H9 (cell line): Measurements from ENCODE around the gene JAKMIP1. TPM values are rescaled to one million over a fixed set of nuclear protein-coding genes. Genes with fewer than 3 reads are reported as not detected.

Experiments used
- DNase-seq: peaks from one replicate; pipeline ENCODE4 v3.0.0-alpha.2; 2017
- H2AFZ ChIP-seq: one replicate; pipeline ENCODE4 v1.6.1; 2013; ENCODE audit warnings: mild to moderate bottlenecking, low read length, control low read depth, moderate library complexity
- H2AK5ac ChIP-seq: 2 replicates; pipeline ENCODE4 v1.6.1; 2013; ENCODE audit warnings: low read length, control low read depth, mixed read lengths; ENCODE audit not compliant: insufficient read length
- H2BK120ac ChIP-seq: one replicate; pipeline ENCODE4 v1.6.1; 2013; ENCODE audit warnings: low read depth, mild to moderate bottlenecking, low read length, control low read depth, inconsistent platforms; ENCODE audit not compliant: poor library complexity, severe bottlenecking
- H2BK12ac ChIP-seq: 2 replicates; pipeline ENCODE4 v1.6.1; 2013; ENCODE audit warnings: low read length, control low read depth, mixed read lengths, low read depth; ENCODE audit not compliant: insufficient read length
- H2BK15ac ChIP-seq: 2 replicates; pipeline ENCODE4 v1.6.1; 2013; ENCODE audit warnings: low read depth, low read length, control low read depth
- H2BK20ac ChIP-seq: one replicate; pipeline ENCODE4 v1.6.1; 2013; ENCODE audit warnings: low read depth, mild to moderate bottlenecking, low read length, control low read depth, inconsistent platforms; ENCODE audit not compliant: poor library complexity, severe bottlenecking
- H2BK5ac ChIP-seq: 2 replicates; pipeline ENCODE4 v1.6.1; 2013; ENCODE audit warnings: low read length, control low read depth, mixed read lengths; ENCODE audit not compliant: insufficient read length
- H3K14ac ChIP-seq: 2 replicates; pipeline ENCODE4 v1.6.1; 2013; ENCODE audit warnings: low read length, control low read depth; ENCODE audit not compliant: insufficient read depth
- H3K18ac ChIP-seq: 2 replicates; pipeline ENCODE4 v1.6.1; 2013; ENCODE audit warnings: low read depth, mild to moderate bottlenecking, mixed read lengths, low read length, control low read depth; ENCODE audit not compliant: insufficient read length
- H3K23ac ChIP-seq: 2 replicates; pipeline ENCODE4 v1.6.1; 2013; ENCODE audit warnings: low read length, control low read depth, mixed read lengths, low read depth; ENCODE audit not compliant: insufficient read length
- H3K23me2 ChIP-seq: 2 replicates; pipeline ENCODE4 v1.6.1; 2013; ENCODE audit warnings: low read depth, mild to moderate bottlenecking, mixed read lengths, low read length, control low read depth; ENCODE audit not compliant: insufficient read length, poor library complexity, severe bottlenecking
- H3K27ac ChIP-seq: 2 replicates; pipeline ENCODE4 v1.5.1; 2013; ENCODE audit warnings: low read length, control low read depth, mixed read lengths, low read depth; ENCODE audit not compliant: insufficient read length
- H3K27me3 ChIP-seq: 2 replicates; pipeline ENCODE4 v1.6.1; 2013; ENCODE audit warnings: low read length, control low read depth, inconsistent platforms; ENCODE audit not compliant: insufficient read depth
- H3K4ac ChIP-seq: 2 replicates; pipeline ENCODE4 v1.6.1; 2013; ENCODE audit warnings: low read depth, mild to moderate bottlenecking, control low read depth, inconsistent platforms, low read length, moderate library complexity
- H3K4me1 ChIP-seq: 2 replicates; pipeline ENCODE4 v1.6.1; 2013; ENCODE audit warnings: low read length, control low read depth, inconsistent platforms; ENCODE audit not compliant: insufficient read depth
- H3K4me2 ChIP-seq: 2 replicates; pipeline ENCODE4 v1.6.1; 2013; ENCODE audit warnings: low read length, control low read depth, mixed read lengths; ENCODE audit not compliant: insufficient read length, insufficient read depth
- H3K56ac ChIP-seq: 2 replicates; pipeline ENCODE4 v1.6.1; 2013; ENCODE audit warnings: low read depth, mild to moderate bottlenecking, mixed read lengths, low read length, control low read depth; ENCODE audit not compliant: insufficient read length
- H3K79me1 ChIP-seq: 2 replicates; pipeline ENCODE4 v1.6.1; 2013; ENCODE audit warnings: low read depth, mild to moderate bottlenecking, moderate library complexity, low read length, control low read depth, inconsistent platforms; ENCODE audit not compliant: insufficient read depth, poor library complexity, severe bottlenecking
- H3K79me2 ChIP-seq: 2 replicates; pipeline ENCODE4 v1.6.1; 2013; ENCODE audit warnings: low read length, control low read depth, inconsistent platforms; ENCODE audit not compliant: insufficient read depth
- H3K9ac ChIP-seq: 2 replicates; pipeline ENCODE4 v1.6.1; 2013; ENCODE audit warnings: low read length, control low read depth, mixed read lengths; ENCODE audit not compliant: insufficient read length; ENCODE audit errors: extremely low read depth
- H3K9me3 ChIP-seq: one replicate; pipeline ENCODE4 v1.6.1; 2013; ENCODE audit warnings: low read depth, low read length, inconsistent platforms; ENCODE audit not compliant: control insufficient read depth
- H3T11ph ChIP-seq: one replicate; pipeline ENCODE4 v1.6.1; 2013; ENCODE audit warnings: mild to moderate bottlenecking, low read length, control low read depth, inconsistent platforms
- H4K20me1 ChIP-seq: one replicate; pipeline ENCODE4 v1.6.1; 2013; ENCODE audit not compliant: control insufficient read depth, insufficient read length, insufficient read depth
- H4K5ac ChIP-seq: 2 replicates; pipeline ENCODE4 v1.6.1; 2013; ENCODE audit warnings: low read depth, mild to moderate bottlenecking, mixed read lengths, low read length, control low read depth; ENCODE audit not compliant: insufficient read length
- H4K8ac ChIP-seq: replicated peaks from 2 replicates; pipeline ENCODE4 v1.6.1; 2013; ENCODE audit warnings: low read length, control low read depth, mixed read lengths, low read depth; ENCODE audit not compliant: insufficient read length
- H4K91ac ChIP-seq: 2 replicates; pipeline ENCODE4 v1.6.1; 2013; ENCODE audit warnings: low read depth, mild to moderate bottlenecking, moderate library complexity, mixed read lengths, low read length, control low read depth; ENCODE audit not compliant: insufficient read length
- H3K27ac Mint-ChIP-seq, 3 experiments: 2 replicates in 2 of 3; 3 replicates in 1 of 3; pipeline ENCODE4 v1.8.0; 2020 to 2021; ENCODE audit warnings: mixed read lengths in 3 of 3, mild to moderate bottlenecking in 1 of 3, moderate library complexity in 1 of 3
- H3K27me3 Mint-ChIP-seq: 2 replicates; pipeline ENCODE4 v1.8.0; 2021; ENCODE audit warnings: low read depth, mild to moderate bottlenecking, moderate library complexity, mixed read lengths
- H3K36me3 Mint-ChIP-seq, 3 experiments: 2 replicates in 2 of 3; 3 replicates in 1 of 3; pipeline ENCODE4 v1.8.0; 2020 to 2021; ENCODE audit warnings: low read depth in 3 of 3, mixed read lengths in 3 of 3; ENCODE audit not compliant: insufficient read depth in 1 of 3
- H3K4me1 Mint-ChIP-seq, 2 experiments: 2 replicates each; pipeline ENCODE4 v1.8.0; 2020; ENCODE audit warnings: mixed read lengths in 2 of 2
- H3K4me3 Mint-ChIP-seq, 2 experiments: 2 replicates in 1 of 2; 3 replicates in 1 of 2; pipeline ENCODE4 v1.8.0; 2020 to 2021; ENCODE audit warnings: mild to moderate bottlenecking in 2 of 2, mixed read lengths in 2 of 2, moderate library complexity in 1 of 2
- H3K9me3 Mint-ChIP-seq, 2 experiments: 2 replicates in 1 of 2; 3 replicates in 1 of 2; pipeline ENCODE4 v1.8.0; 2020; ENCODE audit warnings: mild to moderate bottlenecking in 2 of 2, mixed read lengths in 2 of 2, moderate library complexity in 1 of 2
- CTCF ChIP-seq: fragments of 200-600 bp; sonication (generic); conservative IDR thresholded peaks from 3 replicates; pipeline ENCODE4 v1.8.0; 2021; ENCODE audit warnings: antibody characterized with exemption, mild to moderate bottlenecking
- whole genome bisulfite sequencing: extraction: QIAGEN DNeasy Blood & Tissue Kit; methylation state at CpG from one replicate; pipeline ENCODE4 v1.1.7; 2013; ENCODE audit warnings: missing lambda C conversion rate, low lambda C conversion rate, mixed read lengths; ENCODE audit not compliant: insufficient read length; ENCODE audit errors: extremely low coverage; 5-methylcytosine and 5-hydroxymethylcytosine counted together
- total RNA-seq: library from RNA; stranded (reverse); gene quantifications from 2 replicates; pipeline ENCODE4 v1.2.1, GENCODE V29; 2021

Gene JAKMIP1
- total RNA-seq, 1 experiment from 2014 or later = 1.5 TPM

GRCh38 chr4:6029254-6029653 is 171.1 kb downstream of the JAKMIP1 start:
- H3K79me1 ChIP-seq = no peaks in the 10 kb centered on the region
- no peak overlapping the region for H2BK5ac ChIP-seq
- Mint-ChIP-seq H3K27ac (peak overlapping the region in 2 of 3 experiments; percentile 17 to 49; a peak in 2 of 7 replicates), H3K4me1 (peaks cover 28 to 30% of the 10 kb centered on the region in 2 experiments), H3K9me3 (no peaks in the 10 kb centered on the region), H3K4me3 (no peak overlapping the region), H3K36me3 (no peaks in the 10 kb centered on the region), H3K27me3 (no peaks in the 10 kb centered on the region; the same call in none of the 2 replicates)
- H3K14ac ChIP-seq = no peak overlapping the region
- no peaks in the 10 kb centered on the region for H3K9me3 ChIP-seq
- H2AFZ ChIP-seq = no peak overlapping the region
- no peak for TF ChIP-seq CTCF
- no peak overlapping the region for H3T11ph ChIP-seq
- H2BK20ac ChIP-seq = no peak overlapping the region
- WGBS = no CpG with 5 or more reads among the region's 6 CpGs
- H3K4me1 ChIP-seq = peaks cover 2% of the 10 kb centered on the region; the same call in 1 of the 2 replicates
- no peak overlapping the region for H2AK5ac ChIP-seq
- H4K20me1 ChIP-seq = no peaks in the 10 kb centered on the region
- no peak overlapping the region for H4K5ac ChIP-seq
- H2BK120ac ChIP-seq = no peak overlapping the region
- no peak for DNase-seq
- H3K18ac ChIP-seq = no peak overlapping the region
- no peak overlapping the region for H2BK12ac ChIP-seq
- no peak overlapping the region for H4K91ac ChIP-seq
- H4K8ac ChIP-seq = no peak overlapping the region
- H3K4ac ChIP-seq = no peak overlapping the region
- no peaks in the 10 kb centered on the region for H3K27me3 ChIP-seq
- no peak overlapping the region for H2BK15ac ChIP-seq
- no peak overlapping the region for H3K27ac ChIP-seq
- H3K79me2 ChIP-seq = no peaks in the 10 kb centered on the region
- H3K23me2 ChIP-seq = no peaks in the 10 kb centered on the region
- H3K9ac ChIP-seq = no peak overlapping the region
- H3K23ac ChIP-seq = no peak overlapping the region
- H3K56ac ChIP-seq = no peak overlapping the region
- no peak overlapping the region for H3K4me2 ChIP-seq
